Neural cell (in vitro differentiated cells): ENCODE measurements around the gene HOXA2.

Source experiments
- EP300 ChIP-seq: fragments of 450-650 bp; conservative IDR thresholded peaks from 2 replicates; pipeline ENCODE4 v1.6.1; 2014; ENCODE audit warnings: antibody characterized with exemption, mild to moderate bottlenecking, moderate library complexity; ENCODE audit not compliant: poor library complexity, severe bottlenecking
- RAD21 ChIP-seq: fragments of 450-650 bp; conservative IDR thresholded peaks from 2 replicates; pipeline ENCODE4 v1.6.1; 2014; ENCODE audit warnings: antibody characterized with exemption, mild to moderate bottlenecking, moderate library complexity

DNA sequence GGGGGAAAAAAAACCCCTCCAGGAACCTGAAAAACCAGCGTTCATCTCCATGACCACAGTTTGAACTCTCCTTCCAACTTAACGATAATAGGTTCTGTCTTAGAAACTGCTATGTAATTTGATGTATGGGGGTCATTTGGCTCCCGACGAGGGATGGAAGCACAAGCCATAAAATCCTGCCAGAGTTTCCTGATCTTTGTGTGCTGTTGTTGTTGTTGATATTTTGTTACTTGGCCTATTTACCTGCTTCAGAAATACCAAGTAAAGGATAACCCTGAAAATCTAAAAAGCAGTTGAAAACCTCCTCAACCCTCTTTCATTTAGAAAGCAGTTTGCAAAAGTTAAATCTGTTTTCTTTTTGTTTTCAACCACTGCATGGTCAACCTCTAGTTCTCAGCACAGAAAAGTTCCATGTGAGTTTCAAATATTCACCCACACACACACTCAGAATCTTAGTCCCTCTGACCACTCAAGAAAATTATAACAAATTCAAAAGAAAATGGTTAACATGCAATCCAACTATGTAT lies 9.3 kb upstream of the HOXA2 start:
- TF ChIP-seq RAD21 (no peak), EP300 (no peak)
